K562 (cell line): Measurements from ENCODE around the gene SPPL3. TPM values are rescaled to one million over a fixed set of nuclear protein-coding genes. Genes with fewer than 3 reads are reported as not detected.
A peak's percentile ranks its signal among the peaks of the same experiment; 100 is the strongest.

Experiments
- ATF6 ChIP-seq: sonication (generic); formaldehyde crosslinking; IDR thresholded peaks from 2 replicates; pipeline ENCODE4 v1.4.0; 2020; ENCODE audit warnings: mild to moderate bottlenecking, missing genetic modification reagents
- CXXC5 ChIP-seq: fragments of 250-450 bp; sonication (Bioruptor Pico); IDR thresholded peaks from 2 replicates; pipeline ENCODE4 v1.8.0; 2022; ENCODE audit warnings: inconsistent platforms, mild to moderate bottlenecking, moderate library complexity
- DDX20 ChIP-seq: fragments of 450-650 bp; IDR thresholded peaks from 2 replicates; pipeline ENCODE4 v1.6.1; 2016; ENCODE audit warnings: missing genetic modification characterization, low read depth, mild to moderate bottlenecking, missing compliant biosample characterization, moderate library complexity
- EP300 ChIP-seq: IDR thresholded peaks from 2 replicates; pipeline ENCODE4 v1.6.1; 2012; ENCODE audit warnings: low read length, improper control_type of control experiment
- ETV6 ChIP-seq, 3 experiments: fragments of 150-350 bp in 1 of 3; sonication (generic) in 1 of 3; formaldehyde crosslinking in 1 of 3; IDR thresholded peaks; 2 replicates each; pipeline versions ENCODE4 v1.6.1 to v1.8.0; 2014 to 2022; ENCODE audit warnings: borderline replicate concordance in 2 of 3, low read depth in 2 of 3, antibody characterized with exemption in 1 of 3, low read length in 1 of 3, mild to moderate bottlenecking in 1 of 3, missing genetic modification reagents in 1 of 3
- FOXJ3 ChIP-seq: sonication (generic); formaldehyde crosslinking; IDR thresholded peaks from 2 replicates; pipeline ENCODE4 v1.4.0; 2020; ENCODE audit warnings: mild to moderate bottlenecking, missing genetic modification reagents
- HDAC1 ChIP-seq, 2 experiments: fragments of 450-650 bp; IDR thresholded peaks; 2 replicates each; pipeline ENCODE4 v1.6.1; 2016 to 2017; ENCODE audit warnings: inconsistent platforms in 1 of 2, mild to moderate bottlenecking in 1 of 2, moderate library complexity in 1 of 2
- HMG20A ChIP-seq: fragments of 450-650 bp; formaldehyde crosslinking; conservative IDR thresholded peaks from 2 replicates; pipeline ENCODE4 v1.4.0; 2020; ENCODE audit warnings: mild to moderate bottlenecking, mixed read lengths
- NR2F6 ChIP-seq: fragments of 450-650 bp; formaldehyde crosslinking; IDR thresholded peaks from 2 replicates; pipeline ENCODE4 v1.4.0; 2020; ENCODE audit warnings: mild to moderate bottlenecking
- NR4A1 ChIP-seq, 2 experiments: fragments of 250-450 bp in 1 of 2; fragments of 450-650 bp in 1 of 2; sonication (Bioruptor Pico) in 1 of 2; IDR thresholded peaks; 2 replicates each; pipeline versions ENCODE4 v1.4.0 to v1.6.1; 2016 to 2020; ENCODE audit warnings: mild to moderate bottlenecking in 2 of 2, missing compliant biosample characterization in 1 of 2, missing genetic modification characterization in 1 of 2, moderate library complexity in 1 of 2
- RAD51 ChIP-seq: fragments of 450-650 bp; IDR thresholded peaks from 2 replicates; pipeline ENCODE4 v1.7.1; 2016; ENCODE audit warnings: low read depth, mild to moderate bottlenecking, borderline replicate concordance
- SRSF3 ChIP-seq: fragments of 200-400 bp; formaldehyde crosslinking; IDR thresholded peaks from 2 replicates; pipeline ENCODE4 v1.6.1; 2016; ENCODE audit warnings: mild to moderate bottlenecking, low read length, moderate library complexity; ENCODE audit not compliant: insufficient read depth
- STAT6 ChIP-seq: sonication (generic); formaldehyde crosslinking; IDR thresholded peaks from 2 replicates; pipeline ENCODE4 v1.8.1; 2023; ENCODE audit warnings: mild to moderate bottlenecking, missing genetic modification reagents
- TBP ChIP-seq: optimal IDR thresholded peaks from 2 replicates; pipeline ENCODE3; 2011; ENCODE audit warnings: low read depth, low read length, improper control_type of control experiment
- U2AF2 ChIP-seq: fragments of 200-400 bp; formaldehyde crosslinking; optimal IDR thresholded peaks from 2 replicates; pipeline ENCODE3; 2017; ENCODE audit warnings: low read depth, mild to moderate bottlenecking, low read length
- ZBTB5 ChIP-seq: fragments of 450-650 bp; IDR thresholded peaks from 2 replicates; pipeline ENCODE4 v1.6.1; 2017; ENCODE audit warnings: antibody characterized with exemption
- ZNF121 ChIP-seq: sonication (generic); formaldehyde crosslinking; conservative IDR thresholded peaks from 2 replicates; pipeline ENCODE4 v1.8.0; 2022; ENCODE audit warnings: missing genetic modification reagents
- ZNF41 ChIP-seq: fragments of 250-450 bp; sonication (Bioruptor Pico); conservative IDR thresholded peaks from 2 replicates; pipeline ENCODE4 v1.4.0; 2020; ENCODE audit warnings: mild to moderate bottlenecking
- ZNF699 ChIP-seq: fragments of 250-450 bp; sonication (Bioruptor Pico); IDR thresholded peaks from 2 replicates; pipeline ENCODE4 v1.8.0; 2021; ENCODE audit warnings: mild to moderate bottlenecking, moderate library complexity; ENCODE audit not compliant: insufficient replicate concordance
- polyA plus RNA-seq, 8 experiments: library from polyadenylated mRNA; depleted of rRNA in 4 of 8; stranded (reverse) in 5 of 8; unstranded in 3 of 8; fragments of >200 nt; fragmentation: Nextera tagmentation in 2 of 8; fragmentation: Illumina TruSeq in 1 of 8; extraction: Ambion mirVana in 2 of 8; extraction: Trizol in 1 of 8; gene quantifications; 2 replicates each; pipeline versions ENCODE4 v1.2.1 to v1.2.3, GENCODE V29; 2011 to 2014; ENCODE audit warnings: inconsistent platforms in 1 of 8, missing spikeins in 1 of 8
- total RNA-seq, 7 experiments: library from RNA; depleted of rRNA in 6 of 7; stranded (reverse); fragments of >200 nt in 6 of 7; fragmentation: Illumina TruSeq in 2 of 7; extraction: Trizol in 2 of 7; gene quantifications; 2 replicates each; pipeline versions ENCODE4 v1.2.1 to v1.2.3, GENCODE V29; 2011 to 2021; ENCODE audit warnings: low replicate concordance in 1 of 7

SPPL3 gene
- total and polyA plus RNA-seq, 9 of the 15 experiments (the other 6 are each of a cell fraction or from before 2014, with no cell fraction given), result 2.9 to 32.1 (median 7.1) TPM

- TF ChIP-seq FOXJ3 (CRISPR knock-in tag) (no peak), TBP (peak; percentile 62), ZNF41 (CRISPR knock-in tag) (0 out of 2 replicates have a peak, but pooled peaks have one; percentile 17), EP300 (no peak), NR4A1 (CRISPR knock-in tag; IDR thresholded peaks at IDR 0.05) (no peak; the same call in 1 of the 2 replicates), NR4A1 (tag; IDR thresholded peaks at IDR 0.05) (no peak), ZNF121 (CRISPR knock-in tag) (no peak), CXXC5 (CRISPR knock-in tag) (peak; percentile 80), HDAC1 (IDR thresholded peaks at IDR 0.05) (peak in 1 of 2 experiments; percentile 52; a peak in 1 of 4 replicates), U2AF2 (no peak), DDX20 (tag) (no peak), NR2F6 (no peak), ZBTB5 (no peak), ATF6 (no peak), STAT6 (CRISPR knock-in tag) (no peak), ZNF699 (CRISPR knock-in tag) (no peak), SRSF3 (no peak), ETV6 (IDR thresholded peaks at IDR 0.05; ENCODE audit: borderline replicate concordance in 1 of 2, low read depth in 2 of 2, low read length in 1 of 2) (no peak), ETV6 (CRISPR knock-in tag; IDR thresholded peaks at IDR 0.05; ENCODE audit: borderline replicate concordance) (no peak), HMG20A (CRISPR knock-in tag) (no peak), RAD51 (no peak)
These were observed 178.3 kb downstream of the SPPL3 start, which contains the start of gene ACADS (continued) for GRCh38 chr12:120725659-120726509.
